GM21381 (cell line): ENCODE measurements around the gene GSAP.

Source experiments
- ATAC-seq: cut with Tn5 transposase; IDR thresholded peaks from one replicate; pipeline ENCODE4 v1.9.1; 2021; ENCODE audit warnings: mild to moderate bottlenecking, moderate library complexity; ENCODE audit not compliant: unreplicated experiment

GSAP gene

DNA sequence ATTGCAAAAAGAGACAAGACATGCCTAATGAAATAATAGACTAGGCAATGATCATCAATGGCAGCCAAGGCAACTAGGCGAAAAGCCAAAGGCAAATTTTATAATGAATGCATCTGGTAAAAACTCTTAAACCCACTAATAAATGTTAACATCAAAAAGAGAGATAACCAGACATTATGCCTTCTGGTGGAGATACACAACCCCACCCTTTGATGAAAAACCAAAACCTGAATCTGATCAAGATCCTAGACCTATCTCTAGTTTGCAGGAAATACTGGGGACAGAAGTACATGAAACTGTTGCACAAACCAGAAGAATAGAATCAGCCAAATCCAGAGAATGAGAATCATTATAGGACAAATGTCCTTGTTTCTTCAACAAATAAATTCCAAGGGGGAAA lies 22.0 kb upstream of the GSAP start:
- no peak for ATAC-seq

DNA sequence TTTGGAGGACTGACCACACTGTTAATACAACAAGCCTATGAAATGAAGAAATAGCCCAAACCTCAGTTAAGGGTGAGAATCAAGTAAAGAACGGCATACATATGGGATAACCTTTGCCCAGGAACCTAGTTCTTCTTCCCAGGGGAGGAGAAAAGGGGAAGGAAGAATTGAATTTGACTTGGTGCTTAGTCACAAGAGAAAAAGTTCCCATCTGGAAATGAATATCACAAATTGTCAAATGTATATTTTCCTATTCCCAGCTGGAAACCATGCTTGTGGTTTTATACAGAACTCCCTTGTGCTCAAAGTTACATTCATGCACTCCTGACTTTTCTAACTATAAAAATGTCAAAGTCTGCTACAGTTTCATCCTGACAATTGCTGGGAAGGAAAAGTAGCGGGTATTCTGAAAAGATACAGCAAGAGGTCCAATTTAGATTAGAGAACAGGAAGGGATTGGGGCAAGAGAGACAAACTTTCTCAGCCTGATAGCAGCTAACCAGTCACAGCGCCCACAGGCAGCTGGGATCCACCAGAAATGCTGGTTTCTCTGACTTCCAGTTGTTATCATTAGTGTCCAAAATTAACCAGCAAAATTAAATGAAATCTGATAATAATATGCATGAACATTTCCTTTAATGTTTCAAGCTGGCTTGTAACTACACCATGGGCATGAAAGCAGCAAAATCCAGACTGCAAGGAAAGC lies 18.6 kb upstream of the GSAP start:
- ATAC-seq: no peak

DNA sequence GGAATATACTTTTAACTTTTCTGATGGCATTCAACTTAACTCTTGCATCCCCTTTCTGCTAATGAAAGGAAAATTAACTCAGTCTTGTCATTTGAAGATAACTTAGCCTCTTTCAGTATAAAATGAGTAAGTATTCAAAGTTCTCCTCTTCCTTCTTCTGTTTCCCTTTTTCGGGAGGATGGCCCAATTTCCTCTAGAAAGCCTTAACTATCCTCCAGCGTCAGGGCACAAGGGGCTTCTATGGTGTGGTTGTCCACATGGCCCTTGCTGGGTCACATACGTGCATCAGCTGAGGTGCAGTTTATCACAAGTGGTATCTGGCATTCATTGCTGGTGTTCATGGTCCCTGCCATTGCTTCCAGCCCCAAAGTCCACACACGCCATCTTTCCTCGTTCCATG lies 17.8 kb upstream of the GSAP start:
- no peak for ATAC-seq

DNA sequence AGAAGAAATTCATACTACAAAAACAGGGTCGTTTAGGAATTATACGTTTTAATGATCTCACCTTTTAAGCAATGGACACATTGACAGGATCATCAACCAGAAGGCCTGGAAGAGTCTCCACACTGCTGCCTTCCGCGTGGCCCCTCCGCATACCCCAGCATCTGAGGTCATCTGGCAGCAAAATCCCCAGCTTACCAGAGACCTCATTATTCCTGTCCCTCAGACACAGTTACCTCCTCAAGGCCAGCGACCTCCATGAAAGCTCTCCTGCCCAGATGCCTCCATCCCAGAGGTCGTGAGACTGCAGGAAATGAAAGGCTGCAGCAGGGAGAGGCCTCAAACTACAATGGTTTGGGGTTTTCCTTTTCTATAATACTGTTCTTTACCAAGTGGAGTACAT lies 14.8 kb upstream of the GSAP start:
- no peak for ATAC-seq

DNA sequence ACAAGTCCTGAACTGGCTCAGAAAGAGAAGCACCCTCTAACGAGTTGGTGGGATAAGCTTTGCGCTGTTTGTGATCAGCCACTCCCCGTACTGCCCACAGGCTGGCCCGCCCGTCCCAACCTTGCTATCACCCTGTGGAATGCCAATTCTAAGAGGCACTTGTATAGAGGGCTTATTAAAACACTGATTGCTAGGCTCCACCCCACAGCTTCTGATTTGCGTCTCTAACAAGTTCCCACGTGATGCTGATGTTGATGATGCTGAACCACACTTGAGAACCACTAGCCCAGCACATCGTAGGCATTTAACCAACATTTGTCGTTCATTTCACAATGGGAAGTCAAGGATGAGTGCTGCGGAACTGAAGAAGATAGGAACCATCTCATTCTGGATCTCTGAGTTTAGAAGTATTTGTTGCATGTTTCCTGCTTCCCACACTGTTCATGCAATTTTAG lies 12.7 kb upstream of the GSAP start:
- ATAC-seq: no peak

DNA sequence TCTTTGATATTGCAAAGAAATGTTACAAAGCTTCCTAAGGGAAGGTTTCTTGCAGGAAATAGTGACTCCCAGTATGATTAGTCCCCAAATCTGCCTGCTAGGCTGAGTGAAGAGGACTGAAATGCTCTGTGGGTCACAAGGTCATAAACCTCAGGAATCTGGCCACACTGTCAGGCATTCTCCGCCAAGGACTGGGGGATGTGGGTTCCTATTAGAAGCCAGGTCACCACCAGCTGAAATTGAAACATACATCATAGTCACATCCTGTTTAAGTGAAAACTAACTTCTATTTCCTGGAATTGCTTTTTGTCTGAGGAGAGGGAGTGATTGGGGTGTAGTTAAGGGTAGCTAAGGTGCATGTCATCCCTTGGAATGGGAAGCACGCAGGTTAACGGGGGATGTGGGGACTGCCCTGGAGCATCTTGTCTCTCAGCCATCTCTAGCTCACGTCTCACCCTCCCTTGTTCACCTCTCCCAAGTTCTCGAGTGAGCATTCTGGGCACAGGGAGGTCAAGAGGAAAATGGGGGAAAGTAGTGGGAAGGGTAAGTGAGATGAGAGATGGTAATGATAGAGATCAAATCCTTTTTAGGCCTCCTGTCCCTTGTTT lies 12.0 kb upstream of the GSAP start:
- ATAC-seq: no peak

DNA sequence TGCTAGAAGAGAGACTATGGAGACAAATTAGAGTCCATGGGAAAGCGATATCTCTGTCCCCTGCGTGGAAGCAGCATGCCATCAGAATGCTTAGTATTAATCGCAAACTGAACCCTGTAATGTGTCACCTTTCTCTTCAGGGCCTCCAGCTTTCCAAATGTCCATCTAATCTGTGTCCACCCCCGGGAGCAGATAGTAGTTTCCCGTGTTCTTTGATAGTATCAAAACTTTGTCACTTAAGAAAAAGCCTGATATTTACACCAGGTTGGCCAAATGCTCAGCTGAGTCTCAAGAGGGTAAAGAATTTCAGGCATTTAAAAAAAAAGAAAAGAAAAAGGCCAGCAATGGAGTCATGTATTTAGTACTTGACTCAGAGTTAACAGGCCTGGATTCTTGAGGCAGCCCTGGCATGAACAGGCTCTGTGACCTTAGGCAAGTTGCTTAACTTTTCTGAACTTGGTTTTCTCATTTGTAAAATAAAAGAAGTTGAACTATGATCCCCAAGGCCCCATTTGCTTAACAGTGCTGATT lies 10.4 kb upstream of the GSAP start:
- ATAC-seq: no peak

DNA sequence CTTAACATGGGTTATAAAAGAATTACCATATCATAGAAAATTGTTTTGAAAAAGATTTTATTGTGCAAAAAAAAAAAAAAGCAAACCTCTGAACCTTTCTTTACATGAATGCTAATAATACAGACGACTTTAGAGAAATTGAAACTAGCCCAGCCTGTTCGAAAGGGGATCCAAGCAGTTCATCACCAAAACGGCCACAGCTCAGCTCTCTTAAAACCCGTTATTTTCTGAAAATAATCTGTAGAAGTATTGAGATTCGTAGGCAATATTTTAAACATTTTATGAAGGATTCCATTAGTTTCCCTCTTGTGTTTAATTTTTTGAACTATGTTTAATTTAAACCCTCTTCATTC lies 9.9 kb upstream of the GSAP start:
- ATAC-seq: peak; percentile 59

DNA sequence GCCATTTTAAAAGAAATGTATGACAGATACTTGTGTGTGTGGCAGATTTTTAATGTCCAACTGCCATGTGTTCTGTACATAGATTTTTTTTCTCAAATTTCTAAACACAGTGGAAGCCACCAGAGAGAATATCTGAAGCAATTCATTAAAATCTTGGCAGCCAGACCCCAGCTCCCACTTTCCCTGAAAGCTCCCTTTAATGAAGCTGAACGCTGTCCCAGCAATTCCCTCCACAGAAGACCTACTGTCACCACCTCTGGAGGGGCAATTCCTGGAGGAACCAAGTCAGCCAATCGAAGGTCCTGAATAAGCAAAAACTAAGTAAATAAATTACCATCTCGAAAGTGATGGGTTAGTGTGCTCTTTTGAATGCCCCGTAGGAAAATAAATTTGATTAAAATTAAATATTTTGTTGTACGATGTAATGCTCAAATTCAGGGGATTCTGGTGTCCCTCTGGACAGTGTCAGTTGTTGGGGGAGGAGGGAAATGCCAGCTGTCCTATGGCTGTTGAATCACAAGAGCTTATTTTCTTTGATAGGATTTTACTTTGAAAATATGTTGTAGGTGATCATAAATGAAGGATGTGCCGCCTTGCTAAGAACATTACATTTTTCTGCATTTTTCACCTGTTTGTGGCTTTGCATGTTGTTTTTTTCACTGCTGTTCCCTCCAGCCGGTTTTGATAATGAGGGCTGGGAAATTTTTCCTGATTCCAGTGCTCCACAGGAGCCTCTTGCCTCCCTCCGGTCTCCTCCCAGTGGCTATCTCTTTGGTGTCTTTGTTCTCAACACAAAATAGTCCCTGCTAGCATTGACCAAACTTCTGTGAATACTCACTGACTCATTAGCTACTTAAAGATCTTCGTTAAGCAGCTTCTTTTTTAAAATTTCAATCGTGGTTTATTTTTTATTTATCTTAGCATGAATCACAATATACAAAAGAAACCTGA lies 9.2 kb upstream of the GSAP start:
- no peak for ATAC-seq

DNA sequence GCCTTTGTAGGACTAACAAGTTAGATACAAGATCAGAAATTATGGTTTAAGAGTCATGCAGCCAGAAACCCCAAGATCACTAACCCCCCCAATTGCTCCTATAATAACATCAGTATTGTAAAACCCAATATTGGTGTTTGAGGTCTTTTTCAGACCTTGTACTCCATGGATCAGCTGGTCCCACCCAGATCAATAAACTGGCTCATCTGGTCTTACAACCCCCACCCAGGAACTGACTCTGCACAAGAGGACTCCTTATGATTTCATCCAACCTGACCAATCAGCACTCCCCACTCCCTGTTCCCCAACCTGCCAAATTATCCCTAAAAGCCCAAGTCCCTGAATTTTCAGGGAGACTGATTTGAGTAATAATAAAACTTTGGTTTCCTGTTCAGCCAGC lies 6.4 kb upstream of the GSAP start:
- no peak for ATAC-seq

DNA sequence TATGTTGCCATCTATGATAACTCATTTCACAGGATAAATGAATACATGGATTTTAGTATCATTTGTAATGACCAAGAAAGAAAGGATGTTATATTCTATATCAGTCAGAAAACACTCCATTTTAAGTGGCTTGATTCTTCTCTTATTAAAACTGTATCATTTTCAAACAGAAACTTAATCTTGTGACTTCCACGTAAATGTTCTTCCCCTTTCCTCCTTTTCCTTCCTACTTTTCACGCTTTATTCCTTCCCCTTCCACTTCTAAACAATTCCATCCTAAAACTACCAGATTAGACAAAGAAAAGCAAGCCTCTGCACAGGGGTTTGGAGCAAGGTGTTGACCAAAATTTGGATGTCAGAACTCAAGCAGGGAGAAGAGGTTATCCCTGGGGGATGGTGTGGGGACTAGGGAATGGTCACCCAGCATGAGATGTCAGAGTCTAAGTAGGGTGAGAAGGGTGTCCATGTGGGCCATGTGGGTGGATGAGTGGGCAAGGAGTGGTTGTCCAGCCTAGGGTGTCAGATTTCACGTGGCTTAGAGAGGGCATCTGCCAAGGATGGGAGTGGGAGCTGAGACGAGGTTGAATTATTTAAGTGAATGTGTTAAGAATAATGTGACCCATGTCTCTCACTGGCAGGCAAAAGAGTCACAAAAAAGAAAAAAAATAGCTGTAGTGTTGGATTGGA lies 5.0 kb upstream of the GSAP start:
- no peak for ATAC-seq

DNA sequence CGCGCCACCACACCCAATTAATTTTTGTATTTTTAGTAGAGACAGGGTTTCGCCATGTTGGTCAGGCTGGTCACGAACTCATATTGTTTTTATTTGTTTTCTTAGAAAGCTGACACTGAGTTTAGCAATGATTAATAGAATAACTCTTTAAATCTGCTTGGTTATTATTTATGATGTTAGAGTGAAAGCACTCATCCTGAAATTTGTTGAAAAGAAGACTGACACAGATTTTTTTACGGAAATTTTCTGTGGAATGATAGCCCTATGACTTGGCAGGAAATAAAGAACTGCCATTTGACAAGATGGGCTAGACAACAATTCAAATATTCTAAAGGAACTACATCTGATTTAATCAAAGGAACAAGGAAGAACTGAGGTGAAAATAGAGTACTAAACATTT lies 4.3 kb upstream of the GSAP start:
- ATAC-seq: no peak

DNA sequence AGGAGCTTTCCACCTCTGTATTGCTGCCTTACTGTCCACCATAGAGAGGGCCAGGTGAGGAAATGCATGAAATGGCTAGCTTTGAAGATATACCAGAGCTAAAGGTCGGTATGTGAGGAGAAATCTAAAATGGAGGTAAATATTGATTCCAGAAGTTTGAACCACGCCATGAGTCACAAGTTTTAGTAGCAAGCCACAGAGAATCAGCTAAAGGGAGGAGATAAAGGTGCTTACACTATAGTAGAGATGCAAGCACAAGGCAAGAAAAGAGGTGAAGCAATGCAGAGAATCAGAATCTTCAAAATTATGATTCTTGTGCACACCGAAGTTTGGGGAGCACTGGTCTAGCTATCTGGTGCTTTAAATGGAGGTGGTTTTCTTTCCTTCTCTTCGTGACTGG lies 3.0 kb upstream of the GSAP start:
- no peak for ATAC-seq

DNA sequence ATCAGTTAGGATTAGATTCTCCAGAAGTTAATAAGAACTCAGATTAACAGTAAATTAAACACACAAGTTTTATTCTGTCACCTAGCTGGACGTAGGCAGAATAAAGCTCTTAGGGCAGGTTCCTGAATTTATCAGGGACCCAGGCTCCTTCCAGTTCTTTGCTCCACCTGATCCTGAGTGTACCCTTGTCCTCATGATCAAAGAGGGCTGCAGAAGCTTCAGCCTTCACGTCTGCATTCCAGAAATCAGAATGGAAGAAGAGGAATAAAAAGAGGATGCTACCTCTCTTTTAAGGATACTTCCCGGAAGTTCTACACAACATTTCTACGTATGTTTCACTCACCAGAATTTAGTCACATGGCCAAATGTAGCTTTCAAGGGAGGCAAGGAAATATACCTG lies 1.7 kb upstream of the GSAP start:
- ATAC-seq: no peak

DNA sequence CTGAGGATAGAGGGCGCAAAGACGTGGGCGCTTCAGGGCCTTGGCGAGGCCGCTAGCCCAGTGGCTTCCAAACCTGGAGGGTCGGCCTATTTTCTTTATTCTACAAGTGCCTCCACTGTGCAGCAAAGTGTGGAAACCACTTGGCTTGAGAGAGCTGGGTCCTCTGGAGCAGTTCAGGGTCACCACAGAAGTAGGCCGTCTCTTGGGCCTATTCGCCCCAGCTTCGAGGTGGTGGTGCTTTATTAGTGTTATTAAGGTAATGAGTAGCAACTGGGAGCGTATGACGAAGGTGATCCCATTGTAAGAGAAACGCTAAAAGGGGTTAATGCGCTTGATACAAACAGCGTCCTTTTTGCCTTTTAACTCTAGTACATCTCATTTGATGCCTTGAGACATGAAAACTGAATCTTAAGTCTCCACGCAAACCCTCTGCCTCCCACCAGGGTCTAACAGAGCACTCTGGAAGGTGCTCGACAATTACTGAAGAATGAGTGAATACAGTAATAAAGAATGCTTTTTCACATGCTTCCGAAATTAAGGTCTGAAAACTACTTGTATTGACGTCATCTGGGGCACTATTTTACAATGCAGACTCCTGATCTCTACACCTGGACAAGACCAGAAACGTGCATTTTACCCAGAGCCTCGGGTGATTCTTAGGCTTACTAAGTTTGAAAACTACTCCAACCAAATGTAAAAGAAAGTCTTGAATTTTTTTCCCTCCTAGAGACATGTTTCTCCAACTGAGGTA lies 647 bp upstream of the GSAP start:
- peak; percentile 14 for ATAC-seq

DNA sequence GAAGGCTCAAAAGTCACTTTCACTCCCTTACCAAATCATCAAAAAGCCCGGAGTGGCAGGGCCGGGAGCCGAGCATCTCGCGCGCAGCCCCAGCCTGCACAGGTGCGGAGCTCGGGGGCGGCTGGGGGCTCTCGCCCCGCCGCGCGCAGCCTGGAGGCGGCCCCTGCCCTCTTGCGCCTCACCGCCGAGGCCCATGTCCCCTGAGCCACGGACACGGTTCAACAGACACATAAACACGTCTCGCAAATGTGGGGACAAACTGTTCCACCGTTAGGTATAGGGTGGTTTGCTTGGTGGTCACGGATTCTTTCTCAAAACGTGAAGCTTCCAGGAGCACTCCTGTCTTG lies 700 bp downstream of the GSAP start:
- ATAC-seq: peak; percentile 39

DNA sequence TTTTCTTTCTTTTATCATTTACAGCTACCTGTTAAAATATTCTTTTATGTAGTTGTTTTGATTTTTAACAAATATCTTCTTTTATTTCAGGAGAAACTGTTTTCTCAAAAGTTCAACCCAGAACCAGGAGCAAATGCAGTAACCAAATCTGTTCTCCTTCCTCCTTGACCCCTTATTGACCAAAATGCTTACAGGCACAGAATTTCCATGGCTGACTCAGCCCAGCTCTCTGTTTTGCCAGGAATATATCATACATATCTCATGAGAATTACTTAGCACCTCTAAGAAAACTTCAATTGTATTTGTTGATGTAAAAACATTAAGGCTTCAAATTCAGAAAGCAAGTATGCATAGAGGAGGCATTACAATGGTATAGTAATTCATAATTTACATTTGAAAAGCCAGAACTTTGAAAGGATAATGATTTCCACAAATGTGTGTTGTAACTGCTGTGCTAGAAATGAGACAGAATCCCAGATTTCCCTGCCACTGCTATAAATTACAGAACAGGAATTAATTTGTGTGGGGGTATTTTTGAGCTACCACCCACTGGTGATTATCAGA lies 2.2 kb downstream of the GSAP start:
- no peak for ATAC-seq

DNA sequence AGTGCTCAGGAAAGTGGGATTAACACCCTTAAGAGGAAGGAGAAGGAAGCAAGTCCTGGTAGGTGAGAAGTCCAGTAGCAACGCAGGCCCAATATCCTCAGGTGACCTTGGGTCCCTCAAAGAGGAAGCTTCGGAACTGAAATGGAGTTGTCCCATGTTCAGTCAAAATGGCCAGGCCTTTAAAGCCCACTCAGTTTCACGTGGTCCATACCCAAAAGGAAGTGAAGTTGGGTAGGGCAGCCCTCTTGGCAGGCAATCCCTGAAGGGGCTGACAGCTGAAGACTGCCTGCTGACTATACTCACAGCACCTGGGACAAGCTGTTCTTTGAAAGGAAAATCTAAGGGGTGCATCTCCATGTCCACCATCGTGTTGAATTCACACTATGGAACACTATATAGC lies 3.0 kb downstream of the GSAP start:
- ATAC-seq: no peak

DNA sequence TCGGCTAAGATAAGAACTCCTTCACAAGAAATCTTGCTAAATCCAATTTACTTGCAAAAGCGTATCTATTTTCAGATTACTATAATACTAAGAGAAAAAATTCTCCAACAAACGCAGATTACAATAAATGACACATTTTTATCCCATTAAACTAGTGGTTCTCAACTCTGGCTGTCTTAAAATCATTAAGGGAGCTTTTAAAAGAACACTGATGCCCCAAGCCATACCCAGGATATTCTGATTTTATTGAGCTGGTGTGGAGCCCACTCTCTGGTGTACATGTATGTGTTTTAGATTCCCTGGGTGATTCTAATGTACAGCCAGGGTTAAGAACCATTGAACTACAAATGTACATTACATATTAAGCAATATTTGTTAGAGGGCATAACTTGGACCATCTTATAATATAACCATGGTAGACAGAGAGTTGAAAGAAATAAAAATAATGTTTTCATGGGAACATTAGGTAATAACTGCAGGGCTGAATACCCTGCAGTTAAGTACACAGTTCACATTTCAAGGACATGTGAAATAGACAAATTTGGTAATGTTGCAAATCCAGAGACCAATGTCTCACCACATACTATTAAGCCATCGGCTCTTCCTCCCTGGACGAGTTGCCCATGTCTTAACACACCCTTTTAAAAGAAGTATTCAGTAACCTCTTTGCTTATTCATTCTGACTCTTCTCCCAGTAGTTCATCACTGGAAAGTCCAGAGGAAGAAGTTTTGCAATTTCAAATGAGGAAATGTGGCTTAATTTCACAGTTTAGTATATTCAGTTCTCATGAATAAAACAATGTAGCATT lies 6.2 kb downstream of the GSAP start:
- no peak for ATAC-seq
